Raji (cell line): ENCODE data around the gene DDAH2.

Source experiments
- POLR2A ChIP-seq: IDR thresholded peaks from 2 replicates; pipeline ENCODE4 v1.6.1; 2011; ENCODE audit warnings: low read depth, low read length, control low read depth; ENCODE audit not compliant: insufficient read depth

DDAH2 gene

DNA sequence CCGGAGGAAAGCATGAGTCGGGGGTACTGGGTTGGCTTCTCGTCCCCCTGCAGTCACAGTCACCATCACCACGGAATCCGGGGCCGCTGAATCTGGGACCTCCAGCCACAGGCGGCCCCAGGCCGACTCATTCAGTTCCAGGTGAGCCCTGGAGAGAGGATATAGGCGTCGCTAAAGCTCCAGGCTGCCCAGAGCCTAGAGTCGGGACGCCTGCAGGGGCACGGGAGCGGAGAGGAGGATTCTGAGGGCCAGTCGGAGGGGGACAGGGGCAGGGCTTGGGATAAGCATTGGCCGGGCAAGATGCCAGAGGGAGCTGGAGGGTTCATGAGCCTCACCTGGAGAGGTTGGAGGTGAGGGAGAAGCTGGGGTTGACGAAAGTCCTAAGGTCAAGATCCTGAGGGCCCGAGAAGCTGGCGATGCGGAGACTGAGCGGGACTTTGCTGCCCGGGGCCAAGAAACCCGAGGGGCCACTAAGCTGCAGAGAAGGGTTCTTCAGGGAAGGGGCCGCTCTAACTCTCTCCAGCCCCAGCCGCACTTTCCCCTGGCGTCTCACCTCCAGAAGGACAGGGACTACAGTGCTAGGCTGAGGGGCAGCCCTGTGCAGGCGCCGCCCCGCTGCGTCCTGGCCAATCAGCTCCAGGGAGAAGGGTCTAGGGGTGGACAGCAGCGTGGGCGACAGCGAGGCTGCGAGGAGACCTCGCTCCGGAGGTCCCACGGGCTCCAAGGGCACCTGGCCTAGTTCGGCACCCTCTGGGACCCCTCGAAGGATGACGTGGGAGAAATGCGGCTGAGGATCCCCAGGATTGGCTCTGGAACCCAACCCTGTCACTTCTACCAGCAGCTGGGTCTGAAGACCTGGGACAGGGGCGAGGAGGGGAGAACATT lies 37.1 kb upstream of the DDAH2 start:
- TF ChIP-seq POLR2A = no peak

DNA sequence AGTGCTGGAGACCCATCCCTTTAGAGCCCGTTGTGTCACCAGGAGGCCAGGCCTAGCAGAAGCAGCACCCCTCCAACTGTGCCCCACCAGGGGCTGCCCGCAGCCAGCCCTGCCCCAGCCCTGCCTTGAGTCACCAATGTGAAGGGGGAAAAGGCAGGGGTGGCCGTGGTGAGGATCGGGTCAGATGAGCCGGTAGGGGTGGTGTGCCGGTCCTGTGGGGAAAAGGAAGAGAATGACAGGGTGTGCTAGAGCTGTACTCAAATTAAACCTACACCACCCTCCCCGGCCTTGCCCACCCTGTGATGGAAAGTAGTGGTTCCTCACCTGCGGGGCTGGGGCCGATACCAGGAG lies 36.4 kb upstream of the DDAH2 start:
- no peak for TF ChIP-seq POLR2A

DNA sequence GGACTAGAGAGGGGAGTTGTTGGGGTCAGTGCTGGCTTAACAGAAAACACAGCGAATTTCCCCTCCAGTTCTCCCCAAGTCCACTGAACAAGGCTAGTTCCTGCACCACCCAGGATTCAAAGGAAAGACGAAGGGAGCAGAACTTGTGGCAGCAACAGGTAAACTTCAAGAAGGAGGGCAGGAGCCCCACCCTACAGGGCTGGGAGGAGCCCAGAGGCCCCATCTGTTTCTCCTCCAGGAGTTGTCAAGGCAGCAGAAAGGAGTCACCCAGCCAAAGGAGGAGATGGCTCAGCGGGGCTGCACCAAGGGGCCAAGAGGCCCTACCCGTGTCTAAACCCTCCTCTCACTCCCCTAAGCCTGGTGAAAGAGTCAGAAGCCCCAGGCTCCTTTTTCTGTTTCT lies 35.1 kb upstream of the DDAH2 start:
- no peak for TF ChIP-seq POLR2A

DNA sequence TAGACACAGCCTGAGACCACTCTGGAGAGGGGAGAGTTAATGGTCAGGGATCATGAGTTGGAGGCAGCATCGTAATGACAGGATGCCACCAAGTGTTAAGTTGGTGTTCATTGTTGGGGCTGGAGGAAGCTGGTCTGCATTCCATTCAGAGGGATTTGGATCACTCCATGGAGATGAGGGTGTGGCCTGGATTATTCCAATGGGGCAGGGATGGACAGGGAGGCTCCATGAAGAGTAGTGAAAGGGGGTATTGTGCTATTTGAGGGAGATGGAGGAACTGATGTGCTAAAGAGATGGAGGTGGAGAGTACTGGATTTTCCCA lies 34.5 kb upstream of the DDAH2 start:
- no peak for TF ChIP-seq POLR2A

DNA sequence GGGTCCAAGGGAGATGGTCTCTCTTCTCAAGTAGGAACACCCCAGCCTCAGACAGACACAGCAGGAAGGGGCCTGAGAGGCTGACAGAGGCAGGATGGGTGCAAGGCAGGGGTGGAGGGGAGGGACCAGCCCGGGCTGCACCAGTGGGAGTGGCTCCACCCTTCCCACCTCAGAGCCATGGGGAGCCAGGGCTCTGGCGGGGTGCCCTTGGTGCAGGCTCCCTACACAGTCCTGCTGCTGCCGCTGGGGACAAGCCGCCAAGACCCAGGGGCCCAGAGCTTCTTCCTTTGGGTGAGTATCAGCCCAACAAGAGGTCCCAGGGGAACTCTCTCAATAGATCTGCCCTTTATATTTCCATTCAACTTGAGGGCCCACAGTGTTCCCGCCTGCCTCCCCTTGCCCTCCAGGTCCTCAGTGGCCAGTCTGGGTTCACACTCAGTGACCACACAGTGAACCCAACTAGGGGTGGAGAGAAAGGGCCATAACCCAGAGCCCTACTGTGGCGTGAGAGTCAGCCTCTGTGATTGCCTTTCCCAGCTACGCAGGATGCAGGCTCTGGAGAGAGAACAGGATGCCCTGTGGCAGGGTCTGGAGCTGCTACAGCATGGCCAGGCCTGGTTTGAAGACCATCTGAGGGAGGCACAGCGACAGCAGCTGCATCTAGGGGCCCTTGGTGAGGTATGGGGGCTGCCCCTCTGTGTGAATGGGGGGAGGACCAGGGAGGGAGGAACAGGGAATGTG lies 33.9 kb upstream of the DDAH2 start:
- TF ChIP-seq POLR2A = no peak

DNA sequence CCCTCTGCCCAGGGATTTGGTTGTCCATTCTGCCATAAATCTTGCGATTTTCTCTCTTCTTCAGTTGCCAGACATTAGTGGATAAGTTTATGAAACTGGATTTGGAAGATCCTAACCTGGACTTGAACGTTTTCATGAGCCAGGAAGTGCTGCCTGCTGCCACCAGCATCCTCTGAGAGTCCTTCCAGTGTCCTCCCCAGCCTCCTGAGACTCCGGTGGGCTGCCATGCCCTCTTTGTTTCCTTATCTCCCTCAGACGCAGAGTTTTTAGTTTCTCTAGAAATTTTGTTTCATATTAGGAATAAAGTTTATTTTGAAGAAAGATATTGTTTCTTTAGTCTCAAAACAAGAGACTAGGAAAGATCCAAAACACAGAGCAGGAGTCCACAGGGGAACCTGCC lies 33.3 kb upstream of the DDAH2 start, which contains the start of gene SAPCD1:
Gene SAPCD1, plus strand, starts transcription at position 301 of the 400 bp plus-strand sequence. CDS start 399 bp downstream, outside the sequence.
- TF ChIP-seq POLR2A = no peak

DNA sequence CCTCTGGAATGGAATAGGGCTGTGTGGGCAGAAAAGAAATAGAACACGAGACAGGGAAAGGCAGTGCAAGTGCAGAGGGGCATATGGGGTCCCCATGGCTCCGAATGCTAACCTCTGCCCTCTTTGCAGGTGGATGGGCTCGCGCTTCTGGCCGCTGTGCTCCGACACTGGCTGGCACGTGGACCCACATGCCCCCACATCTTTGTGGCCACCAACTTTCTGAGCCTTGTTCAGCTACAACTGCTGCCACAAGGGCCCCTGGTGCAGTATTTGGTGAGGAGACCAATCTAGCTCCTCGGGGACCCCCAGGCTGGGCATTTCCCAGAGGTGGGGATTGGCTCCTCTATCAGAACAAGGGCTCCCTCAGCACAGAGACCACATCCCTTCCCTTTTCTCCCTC lies 32.2 kb upstream of the DDAH2 start:
- TF ChIP-seq POLR2A = no peak

DNA sequence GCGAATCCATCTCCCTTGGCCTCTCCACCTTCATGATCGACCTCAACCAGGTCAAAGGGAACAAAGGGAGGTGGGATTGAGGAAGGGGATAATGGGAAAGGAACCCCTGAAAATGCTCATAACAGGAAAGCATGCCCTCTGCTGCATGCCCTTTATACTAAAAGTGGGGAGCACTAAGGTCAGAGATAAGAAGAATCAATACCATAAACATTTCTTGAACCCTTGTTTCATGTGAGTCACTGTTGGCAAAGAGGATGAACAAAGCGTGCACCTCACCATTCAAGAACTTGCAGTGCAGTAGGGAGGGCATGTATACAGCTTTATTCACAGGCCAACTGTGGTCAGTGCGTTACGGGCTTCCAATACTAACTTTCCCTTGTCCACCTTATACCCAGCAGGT lies 31.7 kb upstream of the DDAH2 start:
- TF ChIP-seq POLR2A = no peak

DNA sequence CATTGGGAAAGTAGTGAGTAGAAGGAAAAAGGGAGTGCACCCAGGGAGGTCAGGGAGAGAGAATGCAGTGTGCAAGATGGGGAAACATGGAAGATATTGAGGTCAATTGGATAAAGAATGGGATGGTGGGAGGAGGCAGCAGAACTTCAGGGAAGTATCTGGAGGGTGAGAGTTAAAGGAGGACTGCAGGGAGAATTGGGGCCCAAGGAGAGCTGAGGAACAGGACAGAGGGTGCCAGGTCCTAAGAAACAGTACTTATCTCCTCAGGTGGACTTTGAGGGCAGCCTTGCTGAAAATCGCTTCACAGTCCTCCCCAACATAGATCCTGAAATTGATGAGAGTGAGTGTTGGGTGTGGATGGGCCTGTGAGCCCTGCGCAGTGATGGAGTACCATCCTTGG lies 29.2 kb upstream of the DDAH2 start:
- no peak for TF ChIP-seq POLR2A

DNA sequence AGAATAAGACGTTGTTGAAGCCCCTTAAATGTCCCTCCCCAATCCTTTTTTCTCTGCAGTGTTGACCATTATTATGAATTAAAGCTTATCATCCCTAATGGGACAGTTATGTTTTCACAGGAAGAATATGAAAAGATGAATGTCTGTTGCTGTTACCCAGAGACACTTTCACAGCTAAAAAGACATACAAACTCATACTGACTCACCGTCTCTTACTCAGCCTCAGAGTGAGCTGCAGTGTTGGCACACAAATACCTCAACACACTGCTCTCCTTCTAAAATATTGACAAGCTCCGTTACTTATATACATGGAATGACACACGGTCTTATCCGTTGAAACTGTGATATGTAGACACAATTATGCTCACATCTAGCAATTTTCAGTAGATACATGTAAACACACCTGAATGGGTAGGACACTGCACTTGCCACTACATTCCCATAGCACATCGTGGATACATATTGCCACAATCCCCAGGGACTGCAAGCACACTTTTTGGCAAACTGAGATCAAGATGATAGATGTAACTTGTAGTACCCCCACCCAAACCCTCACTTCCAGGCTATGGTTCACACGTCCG lies 23.7 kb upstream of the DDAH2 start:
- no peak for TF ChIP-seq POLR2A

DNA sequence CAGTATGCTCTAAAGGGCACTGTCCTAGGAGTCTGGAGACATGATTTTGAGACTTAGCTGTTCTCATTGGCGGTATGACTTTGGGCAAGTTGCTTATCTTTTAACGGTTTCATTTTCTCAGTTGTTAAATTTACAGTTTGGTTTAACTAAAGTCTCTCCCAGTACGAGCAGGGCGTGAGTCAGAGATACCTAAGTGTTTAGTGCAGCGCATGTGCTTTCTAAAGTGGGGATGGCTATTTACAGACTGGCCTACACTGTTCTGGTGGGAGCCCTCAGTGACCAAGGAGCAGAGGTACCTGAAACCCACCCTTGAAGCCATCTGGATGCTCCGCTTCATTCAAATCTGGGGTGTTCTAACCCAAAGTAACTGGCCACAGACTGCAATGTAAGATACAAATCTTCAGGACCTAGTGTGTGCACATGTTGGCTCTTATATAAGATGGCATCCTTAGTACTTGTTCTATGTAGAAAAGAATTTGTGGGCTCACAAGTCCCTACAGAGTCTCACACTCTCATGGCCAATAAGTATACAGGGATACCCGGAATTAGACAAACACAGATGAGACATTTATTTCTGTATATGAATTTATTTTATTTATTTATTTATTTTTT lies 21.4 kb upstream of the DDAH2 start:
- TF ChIP-seq POLR2A = no peak

DNA sequence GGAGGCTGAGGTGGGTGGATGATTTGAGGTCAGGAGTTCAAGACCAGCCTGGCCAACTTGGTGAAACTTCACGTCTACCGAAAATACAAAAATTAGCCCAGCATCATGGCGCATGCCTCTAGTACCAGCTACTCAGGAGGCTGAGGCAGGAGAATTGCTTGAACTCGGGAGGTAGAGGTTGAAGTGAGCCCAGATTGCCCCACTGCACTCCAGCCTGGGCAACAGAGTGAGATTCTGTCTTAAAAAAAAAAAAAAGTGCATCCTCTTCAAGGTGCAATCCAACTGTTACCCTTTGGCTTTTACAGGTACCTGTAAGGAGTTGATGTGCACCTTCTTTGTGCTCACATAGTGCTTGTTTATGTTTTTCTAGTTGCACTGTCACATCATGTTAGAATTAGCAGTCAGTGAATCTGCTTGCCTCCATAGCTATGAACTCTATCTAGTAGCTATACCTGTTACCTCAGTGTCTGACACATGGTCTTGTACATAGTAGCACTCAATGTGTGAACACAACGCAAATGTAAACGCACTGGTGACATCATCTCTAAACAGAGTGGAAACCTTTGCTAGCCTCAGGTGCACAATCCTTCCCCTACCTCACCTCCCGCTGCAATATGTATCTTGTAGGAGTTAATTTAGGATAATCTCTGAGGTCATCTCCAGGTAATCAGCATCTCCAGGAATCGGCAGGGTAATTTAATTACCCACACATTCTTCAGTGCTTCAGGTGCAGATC lies 20.4 kb upstream of the DDAH2 start:
- no peak for TF ChIP-seq POLR2A

DNA sequence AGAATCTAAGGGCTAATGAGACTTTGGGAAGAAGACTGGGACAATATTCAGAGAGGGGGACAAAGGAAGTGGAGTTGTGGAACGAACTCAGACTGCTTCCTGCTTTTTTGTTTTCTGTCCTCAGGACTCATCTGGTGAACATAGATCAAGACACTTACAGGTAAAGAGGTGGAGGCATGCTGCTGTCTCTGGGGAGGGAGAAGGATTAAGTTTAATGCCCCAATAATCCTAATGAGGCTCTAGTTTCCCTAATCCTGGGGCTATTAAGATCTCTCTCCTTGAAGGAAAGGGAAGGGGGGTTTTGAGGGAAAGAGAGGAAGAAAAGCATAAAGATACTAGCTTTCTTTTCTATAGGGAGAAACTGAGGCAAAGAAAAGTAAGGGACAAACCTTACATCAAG lies 15.3 kb upstream of the DDAH2 start:
- no peak for TF ChIP-seq POLR2A

DNA sequence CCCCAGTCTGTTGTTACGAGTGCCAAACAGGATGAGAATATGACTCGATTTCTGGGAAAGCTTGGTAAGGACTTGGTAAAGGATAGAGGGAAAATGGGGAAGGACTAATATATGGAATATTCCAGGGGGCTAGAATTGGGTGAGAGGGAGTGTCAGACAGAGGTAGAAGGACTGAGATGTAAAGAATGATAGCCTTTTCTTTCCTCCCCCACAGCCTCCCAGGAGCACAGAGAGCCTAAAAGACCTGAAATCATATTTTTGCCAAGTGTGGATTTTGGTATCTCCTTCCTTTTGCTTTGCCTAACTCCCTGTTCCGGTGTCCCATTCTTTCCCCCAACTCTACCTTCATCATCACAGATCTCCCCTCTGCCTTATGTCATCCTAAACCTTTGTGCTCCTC lies 13.8 kb upstream of the DDAH2 start:
- TF ChIP-seq POLR2A = no peak

DNA sequence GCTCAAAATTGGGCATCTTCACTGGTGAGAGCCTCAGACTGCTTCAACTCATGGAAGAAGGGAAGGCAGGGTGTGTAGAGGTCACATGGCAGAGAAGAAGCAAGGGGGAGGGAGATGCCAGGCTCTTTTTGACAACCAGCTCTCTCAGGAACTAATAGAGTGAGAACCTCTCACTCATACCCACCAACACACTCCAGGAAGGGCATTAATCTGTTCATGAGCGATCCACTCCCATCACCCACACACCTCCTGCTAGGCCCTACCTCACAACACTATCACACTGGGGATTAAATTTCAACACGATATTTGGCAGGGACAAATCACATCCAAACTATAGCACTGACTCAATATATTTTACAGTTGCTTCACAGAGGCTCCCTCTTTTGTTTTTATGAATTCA lies 12.7 kb upstream of the DDAH2 start:
- TF ChIP-seq POLR2A = no peak
